Progenitor cell of endocrine pancreas (in vitro differentiated cells): ENCODE results near the gene RPS6KA1. TPM values are rescaled to one million over a fixed set of nuclear protein-coding genes. Genes with fewer than 3 reads are reported as not detected.

Experiments
- DNase-seq: peaks from one replicate; pipeline ENCODE4 v3.0.0; 2021; ENCODE audit warnings: low spot score; ENCODE audit not compliant: unreplicated experiment
- H3K27ac Mint-ChIP-seq: 2 replicates; pipeline ENCODE4 v1.8.0; 2021; ENCODE audit warnings: mild to moderate bottlenecking, moderate library complexity, mixed read lengths
- H3K27me3 Mint-ChIP-seq: 2 replicates; pipeline ENCODE4 v1.8.0; 2021; ENCODE audit warnings: mixed read lengths
- H3K36me3 Mint-ChIP-seq: 2 replicates; pipeline ENCODE4 v1.8.0; 2022; ENCODE audit warnings: mixed read lengths; ENCODE audit not compliant: insufficient read depth
- H3K4me1 Mint-ChIP-seq: 2 replicates; pipeline ENCODE4 v1.8.0; 2021; ENCODE audit warnings: low read depth, mixed read lengths
- H3K4me3 Mint-ChIP-seq: 2 replicates; pipeline ENCODE4 v1.8.0; 2021; ENCODE audit warnings: low read depth, mild to moderate bottlenecking, moderate library complexity, mixed read lengths
- H3K9me3 Mint-ChIP-seq: 2 replicates; pipeline ENCODE4 v1.8.0; 2021; ENCODE audit warnings: low read depth, mixed read lengths
- CTCF ChIP-seq: fragments of 200-600 bp; sonication (generic); IDR thresholded peaks from one replicate; pipeline ENCODE4 v1.5.0; 2021; ENCODE audit warnings: antibody characterized with exemption, mild to moderate bottlenecking; ENCODE audit not compliant: unreplicated experiment
- microRNA-seq: library from miRNA; unstranded; fragments of <30 nt; microRNA quantifications from one replicate; pipeline ENCODE4 v1.1.0, GENCODE V29; 2020; ENCODE audit warnings: borderline number of aligned reads; ENCODE audit not compliant: unreplicated experiment
- total RNA-seq: library from RNA; stranded (reverse); gene quantifications from 2 replicates; pipeline ENCODE4 v1.2.1, GENCODE V29; 2021

The RPS6KA1 gene
- total RNA-seq, 1 donor from 2014 or later = 26.7 TPM

- H3K36me3 Mint-ChIP-seq = no peaks in the 10 kb centered on the region
- no peak overlapping the region for H3K27ac Mint-ChIP-seq
- H3K4me1 Mint-ChIP-seq = peaks cover 24% of the 10 kb centered on the region
Observed at GRCh38 chr1:26616881-26617280, 87.3 kb downstream of the RPS6KA1 start.

GRCh38 chr1:26618561-26618960, 89.0 kb downstream of the RPS6KA1 start:
- no peak for TF ChIP-seq CTCF
- no peak for DNase-seq

More at GRCh38 chr1:26616881-26617280, 87.3 kb downstream of the RPS6KA1 start:
- Mint-ChIP-seq H3K27me3 (peaks cover 1% of the 10 kb centered on the region), H3K9me3 (no peaks in the 10 kb centered on the region), H3K4me3 (no peak overlapping the region)
- no peak for TF ChIP-seq CTCF
- DNase-seq = no peak

More at GRCh38 chr1:26618561-26618960, 89.0 kb downstream of the RPS6KA1 start:
- Mint-ChIP-seq H3K4me3 (peak overlapping the region; percentile 34), H3K9me3 (no peaks in the 10 kb centered on the region), H3K4me1 (peaks cover 24% of the 10 kb centered on the region), H3K36me3 (no peaks in the 10 kb centered on the region), H3K27ac (no peak overlapping the region), H3K27me3 (no peaks in the 10 kb centered on the region)

Small RNA genes within 50 kb of the gene (microRNA-seq; reads per million reads assigned to microRNA genes)
- 5.4 reads per million for gene MIR1976

Other genes starting within 250 kb of the RPS6KA1 start
- 63.8 and 66.6 TPM in 2 replicates for gene SH3BGRL3, start 249.7 kb upstream of the RPS6KA1 start, total RNA-seq
- 47.8 and 48.9 TPM in 2 replicates for gene UBXN11, start 223.1 kb upstream of the RPS6KA1 start, total RNA-seq
- gene CD52, start 211.8 kb upstream of the RPS6KA1 start, total RNA-seq = 0.89 and 1.8 TPM in 2 replicates
- 13.8 and 19.3 TPM in 2 replicates for gene CRYBG2, start 175.6 kb upstream of the RPS6KA1 start, total RNA-seq
- gene ZNF683, start 157.0 kb upstream of the RPS6KA1 start, total RNA-seq = not detected in 2 replicates
- 80.2 and 87.8 TPM in 2 replicates for gene LIN28A, start 118.9 kb upstream of the RPS6KA1 start, total RNA-seq
- 44.4 and 51.5 TPM in 2 replicates for gene DHDDS, start 97.4 kb upstream of the RPS6KA1 start, total RNA-seq
- gene HMGN2, start 57.3 kb upstream of the RPS6KA1 start, total RNA-seq = 444 and 446 TPM in 2 replicates
- 174 and 186 TPM in 2 replicates for gene ARID1A, start 166.3 kb downstream of the RPS6KA1 start, total RNA-seq